Stimulated activated naive B cell treated with anti-CD40 and anti-IgM and Interleukin-4, amounts not matched to agents 10 μg/mL and 1 μg/mL and 100 μg/mL, for 72 hours (primary cell): ENCODE data around the gene CROCC2.

Source experiments
- ATAC-seq, 2 donors: fragments of 150-1000 bp; cut with Tn5 transposase; replicated peaks; 2 replicates each; pipeline ENCODE4 v1.10.0; 2021; ENCODE audit warnings: moderate library complexity in 1 of 2
- DNase-seq: peaks from one replicate; pipeline ENCODE4 v3.0.0; 2021
- H3K27ac Mint-ChIP-seq: one replicate; pipeline ENCODE4 v1.8.0; 2022; ENCODE audit warnings: mild to moderate bottlenecking, mixed read lengths
- H3K27me3 Mint-ChIP-seq, 2 donors: one replicate each; pipeline ENCODE4 v1.8.0; 2022; ENCODE audit warnings: mixed read lengths in 2 of 2
- H3K36me3 Mint-ChIP-seq, 2 donors: one replicate each; pipeline ENCODE4 v1.8.0; 2022; ENCODE audit warnings: mixed read lengths in 2 of 2, mild to moderate bottlenecking in 1 of 2
- H3K4me1 Mint-ChIP-seq, 2 donors: one replicate each; pipeline ENCODE4 v1.8.0; 2022; ENCODE audit warnings: mixed read lengths in 2 of 2, mild to moderate bottlenecking in 1 of 2
- H3K4me3 Mint-ChIP-seq, 2 donors: one replicate each; pipeline ENCODE4 v1.8.0; 2022; ENCODE audit warnings: mild to moderate bottlenecking in 2 of 2, mixed read lengths in 2 of 2, moderate library complexity in 1 of 2
- H3K9me3 Mint-ChIP-seq, 2 donors: one replicate each; pipeline ENCODE4 v1.8.0; 2022; ENCODE audit warnings: mixed read lengths in 2 of 2, mild to moderate bottlenecking in 1 of 2

Gene CROCC2

GRCh38 chr2:241001413-241002274 is 95.5 kb downstream of the CROCC2 start:
- peaks cover 21 to 22% of the 10 kb centered on the region in 2 donors for H3K9me3 Mint-ChIP-seq
- H3K4me3 Mint-ChIP-seq = no peak overlapping the region
- DNase-seq (no peak), ATAC-seq (no peak)
- H3K4me1 Mint-ChIP-seq = peaks cover 6 to 15% of the 10 kb centered on the region in 2 donors
- H3K27me3 Mint-ChIP-seq = peaks cover 25 to 50% of the 10 kb centered on the region in 2 donors
- peaks cover 8 to 12% of the 10 kb centered on the region in 2 donors for H3K36me3 Mint-ChIP-seq
- no peak overlapping the region for H3K27ac Mint-ChIP-seq

GRCh38 chr2:241002275-241003046 is 96.3 kb downstream of the CROCC2 start:
- ATAC-seq (no peak), DNase-seq (no peak)
- peaks cover 6 to 12% of the 10 kb centered on the region in 2 donors for H3K4me1 Mint-ChIP-seq
- H3K27ac Mint-ChIP-seq = no peak overlapping the region
- peaks cover 17 to 48% of the 10 kb centered on the region in 2 donors for H3K27me3 Mint-ChIP-seq
- H3K4me3 Mint-ChIP-seq = no peak overlapping the region
- H3K9me3 Mint-ChIP-seq = peaks cover 21 to 22% of the 10 kb centered on the region in 2 donors
- peaks cover 8 to 12% of the 10 kb centered on the region in 2 donors for H3K36me3 Mint-ChIP-seq

- Mint-ChIP-seq H3K4me1 (peaks cover 6 to 8% of the 10 kb centered on the region in 2 donors), H3K4me3 (no peak overlapping the region), H3K9me3 (peaks cover 21 to 22% of the 10 kb centered on the region in 2 donors), H3K27ac (no peak overlapping the region), H3K27me3 (peaks cover 15 to 44% of the 10 kb centered on the region in 2 donors), H3K36me3 (peaks cover 8 to 12% of the 10 kb centered on the region in 2 donors)
- ATAC-seq = no peak
- DNase-seq = no peak
Measured at GRCh38 chr2:241003047-241003360, 96.9 kb downstream of the CROCC2 start.

- ATAC-seq = no peak
- Mint-ChIP-seq H3K27ac (no peak overlapping the region), H3K4me3 (no peak overlapping the region), H3K36me3 (peaks cover 8 to 12% of the 10 kb centered on the region in 2 donors), H3K4me1 (peaks cover 6 to 8% of the 10 kb centered on the region in 2 donors), H3K27me3 (peaks cover 19 to 44% of the 10 kb centered on the region in 2 donors), H3K9me3 (peaks cover 21 to 22% of the 10 kb centered on the region in 2 donors)
- DNase-seq = no peak
Measured at GRCh38 chr2:241003369-241003768, 97.2 kb downstream of the CROCC2 start.

GRCh38 chr2:241003830-241004564 is 97.9 kb downstream of the CROCC2 start:
- no peak overlapping the region for H3K4me3 Mint-ChIP-seq
- peaks cover 21 to 22% of the 10 kb centered on the region in 2 donors for H3K9me3 Mint-ChIP-seq
- no peak overlapping the region for H3K27ac Mint-ChIP-seq
- peaks cover 7 to 11% of the 10 kb centered on the region in 2 donors for H3K4me1 Mint-ChIP-seq
- ATAC-seq (no peak), DNase-seq (no peak)
- H3K27me3 Mint-ChIP-seq = peaks cover 25 to 51% of the 10 kb centered on the region in 2 donors
- peaks cover 8 to 12% of the 10 kb centered on the region in 2 donors for H3K36me3 Mint-ChIP-seq

- H3K36me3 Mint-ChIP-seq = peaks cover 8 to 12% of the 10 kb centered on the region in 2 donors
- H3K4me1 Mint-ChIP-seq = peaks cover 9 to 18% of the 10 kb centered on the region in 2 donors
- no peak for ATAC-seq
- H3K9me3 Mint-ChIP-seq = peaks cover 21 to 22% of the 10 kb centered on the region in 2 donors
- DNase-seq = no peak
- no peak overlapping the region for H3K27ac Mint-ChIP-seq
- H3K27me3 Mint-ChIP-seq = peaks cover 25 to 55% of the 10 kb centered on the region in 2 donors
- H3K4me3 Mint-ChIP-seq = no peak overlapping the region
Measured at GRCh38 chr2:241005569-241005968, 99.4 kb downstream of the CROCC2 start.

GRCh38 chr2:241006412-241006811 is 100.3 kb downstream of the CROCC2 start:
- peaks cover 20 to 47% of the 10 kb centered on the region in 2 donors for H3K27me3 Mint-ChIP-seq
- no peak overlapping the region for H3K4me3 Mint-ChIP-seq
- peaks cover 9 to 19% of the 10 kb centered on the region in 2 donors for H3K4me1 Mint-ChIP-seq
- ATAC-seq = no peak
- H3K9me3 Mint-ChIP-seq = peaks cover 21 to 22% of the 10 kb centered on the region in 2 donors
- no peak for DNase-seq
- H3K36me3 Mint-ChIP-seq = peaks cover 8 to 12% of the 10 kb centered on the region in 2 donors
- no peak overlapping the region for H3K27ac Mint-ChIP-seq

GRCh38 chr2:241007111-241007510 is 101.0 kb downstream of the CROCC2 start:
- peaks cover 9 to 19% of the 10 kb centered on the region in 2 donors for H3K4me1 Mint-ChIP-seq
- H3K27me3 Mint-ChIP-seq = peaks cover 20 to 41% of the 10 kb centered on the region in 2 donors
- no peak overlapping the region for H3K4me3 Mint-ChIP-seq
- H3K27ac Mint-ChIP-seq = no peak overlapping the region
- peaks cover 21 to 22% of the 10 kb centered on the region in 2 donors for H3K9me3 Mint-ChIP-seq
- peaks cover 7 to 12% of the 10 kb centered on the region in 2 donors for H3K36me3 Mint-ChIP-seq
- ATAC-seq (no peak), DNase-seq (no peak)

- Mint-ChIP-seq H3K4me1 (peaks cover 9 to 19% of the 10 kb centered on the region in 2 donors), H3K4me3 (no peak overlapping the region), H3K36me3 (peaks cover 4 to 7% of the 10 kb centered on the region in 2 donors), H3K27ac (no peak overlapping the region), H3K27me3 (peaks cover 20 to 43% of the 10 kb centered on the region in 2 donors), H3K9me3 (peaks cover 17 to 20% of the 10 kb centered on the region in 2 donors)
- ATAC-seq = no peak
- no peak for DNase-seq
Measured at GRCh38 chr2:241007880-241008710, 102.0 kb downstream of the CROCC2 start.

GRCh38 chr2:241008711-241009121 is 102.6 kb downstream of the CROCC2 start:
- Mint-ChIP-seq H3K36me3 (peaks cover 4 to 5% of the 10 kb centered on the region in 2 donors), H3K27ac (peak overlapping the region; percentile 37), H3K4me3 (no peak overlapping the region), H3K4me1 (peaks cover 9 to 19% of the 10 kb centered on the region in 2 donors), H3K27me3 (peaks cover 20 to 43% of the 10 kb centered on the region in 2 donors), H3K9me3 (peaks cover 12 to 14% of the 10 kb centered on the region in 2 donors)
- no peak for ATAC-seq
- no peak for DNase-seq

GRCh38 chr2:241009191-241009590 is 103.1 kb downstream of the CROCC2 start:
- Mint-ChIP-seq H3K4me3 (peak overlapping the region; percentile 6 to 43), H3K27ac (no peak overlapping the region), H3K9me3 (peaks cover 9 to 11% of the 10 kb centered on the region in 2 donors), H3K36me3 (peaks cover 4 to 5% of the 10 kb centered on the region in 2 donors), H3K27me3 (peaks cover 20 to 43% of the 10 kb centered on the region in 2 donors), H3K4me1 (peaks cover 9 to 19% of the 10 kb centered on the region in 2 donors)
- no peak for DNase-seq
- ATAC-seq = no peak

GRCh38 chr2:241009601-241010530 is 103.7 kb downstream of the CROCC2 start:
- Mint-ChIP-seq H3K9me3 (peaks cover 9 to 11% of the 10 kb centered on the region in 2 donors), H3K4me1 (peaks cover 9 to 19% of the 10 kb centered on the region in 2 donors), H3K27me3 (peaks cover 20 to 43% of the 10 kb centered on the region in 2 donors), H3K36me3 (peaks cover 4 to 5% of the 10 kb centered on the region in 2 donors), H3K27ac (no peak overlapping the region), H3K4me3 (peak overlapping the region; percentile 21 to 73)
- ATAC-seq = peak; percentile 54 to 58
- DNase-seq = no peak
